ENCODE data around the gene RHOU.

RHOU gene

GRCh38 chr1:228786361-228787129, 51.3 kb downstream of the RHOU start:
- no peak for DNase-seq

GRCh38 chr1:228791791-228792190, 56.5 kb downstream of the RHOU start:
- no peak for DNase-seq

GRCh38 chr1:228792601-228793000, 57.3 kb downstream of the RHOU start:
- peak; percentile 77 for DNase-seq

- DNase-seq = no peak
Measured at GRCh38 chr1:228793032-228793431, 57.8 kb downstream of the RHOU start.

- no peak for DNase-seq
Measured at GRCh38 chr1:228794173-228794572, 58.9 kb downstream of the RHOU start.

- no peak for DNase-seq
Measured at GRCh38 chr1:228794810-228795209, 59.5 kb downstream of the RHOU start.

GRCh38 chr1:228795596-228795995, 60.3 kb downstream of the RHOU start:
- no peak for DNase-seq
